Measurements from ENCODE around the gene RAI1. TPM values are rescaled to one million over a fixed set of nuclear protein-coding genes. Genes with fewer than 3 reads are reported as not detected.

Gene RAI1
- total RNA-seq, 1 experiment from 2014 or later: 86.3 TPM

DNA sequence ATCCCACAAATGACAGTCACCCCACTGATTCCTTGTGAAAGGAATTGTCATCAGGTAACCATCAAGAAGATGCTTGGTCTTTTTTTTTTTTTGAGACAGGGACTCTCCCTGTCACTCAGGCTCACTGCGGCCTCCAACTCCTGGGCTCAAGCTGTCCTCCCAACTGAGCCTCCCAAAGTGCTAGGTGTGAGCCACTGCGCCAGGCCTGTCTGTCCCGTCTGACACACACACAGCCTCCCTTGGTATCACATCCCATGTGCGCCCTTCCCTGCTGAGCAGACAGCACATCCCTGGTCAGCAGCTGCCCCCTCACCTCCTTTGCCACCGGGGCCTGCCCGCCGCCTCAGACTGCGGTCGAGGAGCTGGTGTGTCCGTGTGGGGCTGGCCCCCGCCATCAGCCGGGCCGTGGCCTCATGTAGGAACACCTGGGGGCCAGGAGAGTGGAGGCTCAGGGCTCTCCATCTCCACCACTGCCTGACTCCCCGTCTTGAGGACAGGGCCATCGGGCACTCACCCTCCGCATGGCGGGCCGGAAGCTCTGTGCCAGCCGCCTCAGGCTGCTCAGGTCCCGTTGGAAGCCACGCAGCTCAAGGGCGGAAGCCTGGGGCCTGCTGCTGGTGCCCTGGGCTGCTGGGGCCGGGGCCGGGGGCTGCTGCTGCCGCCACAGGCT lies 131.9 kb downstream of the RAI1 start:
- no peak for DNase-seq
- Histone ChIP-seq H3K4me3 (no peak overlapping the region), H3K4me2 (no peak overlapping the region), H4K20me1 (ENCODE audit: insufficient read depth) (peaks cover 78% of the 10 kb centered on the region), H3K27me3 (ENCODE audit: insufficient read depth, low read depth) (no peaks in the 10 kb centered on the region), H3K9me2 (ENCODE audit: insufficient read depth) (no peaks in the 10 kb centered on the region), H3K79me2 (ENCODE audit: low read depth) (peaks cover 13% of the 10 kb centered on the region; the same call in 1 of the 2 replicates), H3K4me1 (replicated peaks; ENCODE audit: insufficient read depth) (peaks cover 12% of the 10 kb centered on the region), H3K27ac (peak overlapping the region; percentile 8; the same call in 1 of the 2 replicates), H3K9me3 (ENCODE audit: insufficient read depth, low read depth) (no peaks in the 10 kb centered on the region), H2AFZ (no peak overlapping the region), H3F3A (ENCODE audit: insufficient read depth, low read depth) (peaks cover 80% of the 10 kb centered on the region), H3K36me3 (ENCODE audit: low read depth) (peaks cover 17% of the 10 kb centered on the region; the same call in 1 of the 2 replicates)
- ChIA-PET POLR2A (ENCODE audit: unreplicated experiment) (interaction anchor here (0.6 kb wide), 1 partner anchor 103 kb away, joined by 15 read pairs; no protein-coding TSS in a partner anchor), CTCF (interaction anchor here (0.6 kb wide), 2 partner anchors 16 to 27 kb away, joined by 3 to 5 read pairs; no protein-coding TSS in a partner anchor)
- TF ChIP-seq, protein P1, sequence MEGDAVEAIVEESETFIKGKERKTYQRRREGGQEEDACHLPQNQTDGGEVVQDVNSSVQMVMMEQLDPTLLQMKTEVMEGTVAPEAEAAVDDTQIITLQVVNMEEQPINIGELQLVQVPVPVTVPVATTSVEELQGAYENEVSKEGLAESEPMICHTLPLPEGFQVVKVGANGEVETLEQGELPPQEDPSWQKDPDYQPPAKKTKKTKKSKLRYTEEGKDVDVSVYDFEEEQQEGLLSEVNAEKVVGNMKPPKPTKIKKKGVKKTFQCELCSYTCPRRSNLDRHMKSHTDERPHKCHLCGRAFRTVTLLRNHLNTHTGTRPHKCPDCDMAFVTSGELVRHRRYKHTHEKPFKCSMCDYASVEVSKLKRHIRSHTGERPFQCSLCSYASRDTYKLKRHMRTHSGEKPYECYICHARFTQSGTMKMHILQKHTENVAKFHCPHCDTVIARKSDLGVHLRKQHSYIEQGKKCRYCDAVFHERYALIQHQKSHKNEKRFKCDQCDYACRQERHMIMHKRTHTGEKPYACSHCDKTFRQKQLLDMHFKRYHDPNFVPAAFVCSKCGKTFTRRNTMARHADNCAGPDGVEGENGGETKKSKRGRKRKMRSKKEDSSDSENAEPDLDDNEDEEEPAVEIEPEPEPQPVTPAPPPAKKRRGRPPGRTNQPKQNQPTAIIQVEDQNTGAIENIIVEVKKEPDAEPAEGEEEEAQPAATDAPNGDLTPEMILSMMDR (conservative IDR thresholded peaks at IDR 0.05): no peak
- no peak for TF ChIP-seq EZH2 (IDR thresholded peaks at IDR 0.05; ENCODE audit: low read depth)
- intact Hi-C loops (cut with micrococcal nuclease; ENCODE audit: unreplicated experiment): loop anchor here (2.0 kb wide), 2 partner anchors 106 to 132 kb away; partner anchors contain the start of gene RAI1
- no TSS peak for BruUV-seq (replicated peaks)

DNA sequence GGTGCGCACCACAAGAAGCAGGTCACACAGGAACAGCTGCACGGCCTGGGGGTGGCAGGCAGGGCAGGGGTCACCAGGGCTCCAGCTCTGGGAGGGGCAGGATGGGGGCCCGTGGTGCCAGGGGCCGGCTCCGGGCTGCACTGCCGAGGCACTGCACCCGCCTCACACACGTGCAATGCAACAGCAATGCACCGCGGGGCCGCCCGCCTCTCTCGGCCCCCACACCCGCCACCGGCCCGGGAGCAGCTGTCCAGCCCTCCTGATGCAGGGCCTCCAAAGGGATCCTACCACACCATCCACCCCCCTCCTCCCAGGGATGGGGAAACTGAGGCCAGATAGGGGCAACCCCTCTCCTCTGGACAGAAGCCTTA lies 132.5 kb downstream of the RAI1 start:
- Histone ChIP-seq H3K27me3 (ENCODE audit: insufficient read depth, low read depth) (no peaks in the 10 kb centered on the region), H4K20me1 (ENCODE audit: insufficient read depth) (peaks cover 79% of the 10 kb centered on the region), H3K4me2 (no peak overlapping the region), H3K4me1 (replicated peaks; ENCODE audit: insufficient read depth) (peaks cover 18% of the 10 kb centered on the region), H3K9me3 (ENCODE audit: insufficient read depth, low read depth) (no peaks in the 10 kb centered on the region), H2AFZ (no peak overlapping the region), H3K36me3 (ENCODE audit: low read depth) (peaks cover 22% of the 10 kb centered on the region), H3K79me2 (ENCODE audit: low read depth) (peaks cover 19% of the 10 kb centered on the region), H3K9me2 (ENCODE audit: insufficient read depth) (no peaks in the 10 kb centered on the region), H3K27ac (no peak overlapping the region), H3F3A (ENCODE audit: insufficient read depth, low read depth) (peaks cover 81% of the 10 kb centered on the region), H3K4me3 (no peak overlapping the region)
- CTCF ChIA-PET: interaction anchor here (0.6 kb wide), 1 partner anchor 27 kb away, joined by 3 read pairs; no protein-coding TSS in a partner anchor
- no peak for TF ChIP-seq EZH2 (IDR thresholded peaks at IDR 0.05; ENCODE audit: low read depth)
- TF ChIP-seq, protein P1 (conservative IDR thresholded peaks at IDR 0.05): no peak
- POLR2A ChIA-PET (ENCODE audit: unreplicated experiment): interaction anchor here (0.6 kb wide), 2 partner anchors 102 to 206 kb away, joined by 3 to 15 read pairs; no protein-coding TSS in a partner anchor
- no peak for DNase-seq
- intact Hi-C loops (cut with micrococcal nuclease; ENCODE audit: unreplicated experiment): loop anchor here (2.0 kb wide), 2 partner anchors 105 to 133 kb away; partner anchors contain the start of gene RAI1
- BruUV-seq (replicated peaks): no TSS peak

DNA sequence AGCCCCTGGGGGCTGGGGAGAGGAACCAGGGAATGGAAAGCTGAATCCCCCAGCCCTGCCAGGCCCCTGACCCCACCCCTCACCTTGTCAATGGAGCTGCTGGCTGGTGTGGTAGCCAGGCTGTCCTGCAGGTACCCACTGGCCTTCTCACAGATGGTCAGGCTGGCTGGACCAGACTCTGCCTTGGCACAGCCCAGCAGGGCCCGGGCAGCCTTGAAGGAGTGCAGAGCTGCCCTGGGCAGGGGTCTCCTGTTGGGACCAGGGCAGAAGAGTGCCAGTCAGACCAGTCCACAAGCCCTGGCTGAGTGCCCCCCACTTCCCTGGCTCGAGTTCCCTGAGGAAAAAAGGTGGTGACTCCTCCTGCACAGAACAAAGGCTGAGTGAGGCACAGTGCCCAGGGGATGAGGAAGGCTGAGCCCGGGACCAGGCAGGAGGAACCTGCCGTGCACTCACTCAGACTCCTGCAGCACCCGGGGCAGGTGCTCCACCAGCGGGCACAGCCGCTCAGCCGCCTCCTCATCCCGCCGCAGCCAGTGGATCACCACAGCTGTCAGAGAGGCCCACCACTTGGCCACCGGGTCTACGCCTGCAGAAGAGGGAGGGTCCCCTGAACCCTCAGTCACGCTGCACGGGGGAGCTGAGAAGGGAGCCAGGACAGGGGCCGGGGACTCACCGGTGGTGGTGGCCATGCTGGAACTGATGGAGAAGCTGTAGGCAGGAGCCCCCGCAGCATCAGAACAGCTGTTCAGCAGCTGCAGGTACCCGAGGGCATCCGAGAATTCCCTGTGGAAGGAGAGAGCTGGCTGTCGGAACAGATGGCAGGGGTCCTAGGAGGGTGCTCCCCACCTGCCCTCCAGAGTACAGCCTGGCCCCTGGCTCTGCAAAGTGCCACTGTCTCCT lies 133.2 kb downstream of the RAI1 start:
- no peak overlapping the region for H2AFZ ChIP-seq
- peaks cover 26% of the 10 kb centered on the region for H3K79me2 ChIP-seq (ENCODE audit: low read depth)
- no peaks in the 10 kb centered on the region for H3K9me3 ChIP-seq (ENCODE audit: insufficient read depth, low read depth)
- ChIA-PET POLR2A (ENCODE audit: unreplicated experiment) (interaction anchor here (0.6 kb wide), 1 partner anchor 205 kb away, joined by 3 read pairs; no protein-coding TSS in a partner anchor), CTCF (no interaction called here)
- H3K36me3 ChIP-seq (ENCODE audit: low read depth): peaks cover 28% of the 10 kb centered on the region
- H3K9me2 ChIP-seq (ENCODE audit: insufficient read depth): no peaks in the 10 kb centered on the region
- no peak overlapping the region for H3K27ac ChIP-seq
- H3K27me3 ChIP-seq (ENCODE audit: insufficient read depth, low read depth): no peaks in the 10 kb centered on the region
- H3K4me2 ChIP-seq: no peak overlapping the region
- H3K4me1 ChIP-seq (replicated peaks; ENCODE audit: insufficient read depth): peaks cover 25% of the 10 kb centered on the region
- no peak for TF ChIP-seq EZH2 (IDR thresholded peaks at IDR 0.05; ENCODE audit: low read depth)
- TF ChIP-seq, protein P1 (conservative IDR thresholded peaks at IDR 0.05): no peak
- H4K20me1 ChIP-seq (ENCODE audit: insufficient read depth): peaks cover 83% of the 10 kb centered on the region
- peaks cover 77% of the 10 kb centered on the region for H3F3A ChIP-seq (ENCODE audit: insufficient read depth, low read depth)
- no TSS peak for BruUV-seq (replicated peaks)
- no peak overlapping the region for H3K4me3 ChIP-seq
- DNase-seq: no peak
- intact Hi-C loops (cut with micrococcal nuclease; ENCODE audit: unreplicated experiment): no loop called here

Data from PC-9 (cell line).